Fibroblast of upper back skin (primary cell): ENCODE data around the gene LRRN4CL.
"Not testable (repeated sequence)": the region's sequence is repeated elsewhere in the genome, so short reads cannot be mapped to it uniquely, and the experiment has no call there.

Experiments used
- DNase-seq: peaks from one replicate; pipeline ENCODE4 v3.0.0-alpha.2; 2013

The LRRN4CL gene

DNA sequence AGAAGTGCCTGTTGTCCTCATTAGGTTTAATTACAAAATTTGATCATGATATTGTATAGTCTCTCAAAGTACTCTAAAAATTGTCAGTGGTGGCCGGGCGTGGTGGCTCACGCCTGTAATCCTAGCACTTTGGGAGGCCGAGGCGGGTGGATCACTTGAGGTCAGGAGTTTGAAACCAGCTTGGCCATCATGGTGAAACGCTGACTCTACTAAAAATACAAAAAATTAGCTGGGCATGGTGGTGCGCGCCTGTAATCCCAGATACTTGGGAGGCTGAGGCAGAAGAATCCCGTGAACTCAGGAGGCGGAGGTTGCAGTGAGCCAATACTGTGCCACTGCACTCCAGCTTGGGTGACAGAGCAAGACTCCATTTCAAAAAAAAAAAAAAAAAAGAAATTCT lies 13.9 kb downstream of the LRRN4CL start:
- DNase-seq: not testable (repeated sequence)

DNA sequence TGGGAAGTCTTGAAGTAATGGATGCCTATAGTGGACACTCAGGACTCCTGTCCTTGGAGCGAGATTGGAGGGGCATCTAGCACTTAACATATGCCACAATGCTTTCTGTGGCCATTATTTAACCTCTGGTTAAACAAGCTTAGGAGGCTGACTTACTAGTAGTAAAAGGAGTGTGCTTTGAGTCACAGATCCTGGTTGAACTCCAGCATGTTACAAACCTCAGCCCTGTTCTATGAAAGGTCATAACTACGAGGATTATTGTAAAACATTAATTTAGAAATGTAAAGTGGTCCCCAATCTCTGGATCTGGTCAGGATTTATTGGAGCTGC lies 16.2 kb downstream of the LRRN4CL start:
- DNase-seq: no peak

DNA sequence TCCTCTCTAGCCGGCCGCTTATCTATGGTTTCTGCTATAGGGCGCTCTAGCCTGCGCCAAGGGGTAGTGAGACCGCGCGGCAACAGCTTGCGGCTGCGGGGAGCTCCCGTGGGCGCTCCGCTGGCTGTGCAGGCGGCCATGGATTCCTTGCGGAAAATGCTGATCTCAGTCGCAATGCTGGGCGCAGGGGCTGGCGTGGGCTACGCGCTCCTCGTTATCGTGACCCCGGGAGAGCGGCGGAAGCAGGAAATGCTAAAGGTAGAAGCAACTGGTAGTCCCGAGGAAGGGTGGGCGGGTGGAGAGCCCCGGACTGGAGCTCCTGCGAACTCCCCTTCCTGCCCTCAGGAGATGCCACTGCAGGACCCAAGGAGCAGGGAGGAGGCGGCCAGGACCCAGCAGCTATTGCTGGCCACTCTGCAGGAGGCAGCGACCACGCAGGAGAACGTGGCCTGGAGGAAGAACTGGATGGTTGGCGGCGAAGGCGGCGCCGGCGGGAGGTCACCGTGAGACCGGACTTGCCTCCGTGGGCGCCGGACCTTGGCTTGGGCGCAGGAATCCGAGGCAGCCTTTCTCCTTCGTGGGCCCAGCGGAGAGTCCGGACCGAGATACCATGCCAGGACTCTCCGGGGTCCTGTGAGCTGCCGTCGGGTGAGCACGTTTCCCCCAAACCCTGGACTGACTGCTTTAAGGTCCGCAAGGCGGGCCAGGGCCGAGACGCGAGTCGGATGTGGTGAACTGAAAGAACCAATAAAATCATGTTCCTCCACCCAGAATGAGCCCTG lies 17.5 kb downstream of the LRRN4CL start, which contains the start of the genes LBHD1 and UQCC3:
Gene LBHD1 (minus strand): TSS at position 660 of the 782 bp plus-strand sequence. CDS start 2,236 bp downstream, outside the sequence.
Gene UQCC3 (plus strand): TSS at position 66 of the 782 bp plus-strand sequence. CDS start 73 bp downstream, at position 139.
- peak; percentile 85 for DNase-seq

DNA sequence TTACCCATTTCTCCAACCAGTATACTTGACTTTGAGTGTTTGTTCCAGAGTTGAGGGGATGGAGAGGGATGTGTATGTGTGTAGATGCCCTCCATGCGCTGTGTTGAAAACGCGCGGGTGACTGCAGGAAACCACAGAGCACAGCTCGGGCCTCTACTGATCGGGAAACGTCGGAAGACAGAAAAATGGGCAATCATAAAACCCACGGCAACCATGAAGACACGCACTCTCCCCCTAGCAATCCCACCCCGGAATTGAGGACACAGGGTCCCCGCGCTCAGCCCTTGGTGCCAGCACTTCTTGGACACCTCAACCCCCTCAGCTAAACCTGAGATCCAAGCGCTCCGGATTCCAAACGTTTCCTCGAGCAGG lies 18.1 kb downstream of the LRRN4CL start:
- no peak for DNase-seq

DNA sequence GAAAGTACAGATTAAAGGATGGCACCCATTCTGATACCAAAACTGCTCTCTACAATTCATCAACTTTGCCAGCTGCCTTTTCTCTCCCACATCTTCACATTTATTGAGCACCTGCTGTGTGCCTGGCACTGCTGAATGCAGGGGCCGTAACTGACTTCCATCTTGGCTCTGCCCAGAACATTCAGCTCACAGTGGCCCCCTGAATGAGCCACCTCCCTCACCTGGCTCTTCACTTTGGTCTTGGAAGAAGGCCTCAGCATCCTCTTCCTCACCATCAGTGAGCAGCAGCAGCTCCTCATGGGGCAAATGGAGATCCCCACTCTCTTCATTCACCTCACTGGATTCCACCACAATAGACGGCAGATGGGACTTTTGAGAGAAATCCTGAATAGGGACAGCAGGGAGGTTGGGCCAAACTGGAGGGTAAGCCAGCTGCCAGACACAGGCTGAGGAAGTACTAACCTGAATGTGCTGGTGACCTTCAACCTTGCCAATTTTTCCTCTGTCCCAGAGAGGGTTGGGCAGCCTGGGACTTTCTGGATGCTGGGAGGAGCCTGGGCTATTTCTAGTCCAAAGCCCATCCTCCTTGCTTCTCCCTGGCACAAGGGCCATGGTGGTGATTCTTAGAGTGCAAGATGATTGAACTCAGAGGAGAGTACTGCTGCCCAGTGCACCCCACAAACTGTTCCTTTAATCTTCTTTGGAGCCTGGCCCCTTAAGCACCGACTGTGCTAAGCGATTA lies 19.7 kb downstream of the LRRN4CL start:
- DNase-seq: no peak

DNA sequence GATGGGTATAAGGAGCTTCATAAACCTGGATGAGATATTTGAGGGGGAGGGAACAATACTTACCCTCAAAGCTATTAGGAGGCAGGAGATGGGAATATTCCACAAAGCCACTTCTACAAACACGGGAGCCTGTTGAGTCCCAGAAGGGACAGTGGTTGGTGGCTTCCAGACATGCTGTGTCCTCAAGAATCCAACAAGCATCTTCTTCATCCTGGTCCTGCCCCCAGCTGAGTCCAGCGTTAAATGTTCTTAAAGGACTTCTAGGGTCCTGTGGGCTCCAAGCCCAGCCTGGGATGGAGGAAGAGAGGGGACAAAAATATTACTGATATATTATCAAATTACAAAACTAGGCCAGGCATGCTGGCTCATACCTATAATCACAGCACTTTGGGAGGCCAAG lies 21.9 kb downstream of the LRRN4CL start:
- no peak for DNase-seq

DNA sequence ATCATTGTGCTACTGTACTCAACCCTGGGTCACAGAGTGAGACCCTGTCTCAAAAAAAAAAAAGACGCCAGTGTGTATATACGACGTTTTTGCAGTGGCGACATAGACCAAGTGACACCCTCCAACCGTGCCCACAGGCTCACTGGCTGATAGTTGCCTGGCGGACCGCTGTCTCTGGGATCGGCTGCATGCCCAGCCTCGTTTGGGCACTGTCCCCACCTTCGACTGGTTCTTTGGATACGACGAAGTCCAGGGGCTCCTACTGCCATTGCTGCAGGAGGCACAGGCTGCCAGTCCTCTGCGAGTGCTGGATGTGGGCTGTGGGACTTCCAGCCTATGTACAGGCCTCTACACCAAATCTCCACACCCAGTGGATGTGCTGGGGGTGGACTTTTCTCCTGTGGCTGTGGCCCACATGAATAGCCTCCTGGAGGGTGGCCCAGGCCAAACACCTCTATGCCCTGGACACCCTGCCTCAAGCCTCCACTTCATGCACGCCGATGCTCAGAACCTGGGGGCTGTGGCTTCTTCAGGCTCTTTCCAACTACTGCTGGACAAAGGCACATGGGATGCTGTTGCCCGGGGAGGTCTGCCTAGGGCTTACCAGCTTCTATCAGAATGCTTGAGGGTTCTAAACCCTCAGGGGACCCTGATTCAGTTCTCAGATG lies 22.9 kb downstream of the LRRN4CL start:
- no peak for DNase-seq

DNA sequence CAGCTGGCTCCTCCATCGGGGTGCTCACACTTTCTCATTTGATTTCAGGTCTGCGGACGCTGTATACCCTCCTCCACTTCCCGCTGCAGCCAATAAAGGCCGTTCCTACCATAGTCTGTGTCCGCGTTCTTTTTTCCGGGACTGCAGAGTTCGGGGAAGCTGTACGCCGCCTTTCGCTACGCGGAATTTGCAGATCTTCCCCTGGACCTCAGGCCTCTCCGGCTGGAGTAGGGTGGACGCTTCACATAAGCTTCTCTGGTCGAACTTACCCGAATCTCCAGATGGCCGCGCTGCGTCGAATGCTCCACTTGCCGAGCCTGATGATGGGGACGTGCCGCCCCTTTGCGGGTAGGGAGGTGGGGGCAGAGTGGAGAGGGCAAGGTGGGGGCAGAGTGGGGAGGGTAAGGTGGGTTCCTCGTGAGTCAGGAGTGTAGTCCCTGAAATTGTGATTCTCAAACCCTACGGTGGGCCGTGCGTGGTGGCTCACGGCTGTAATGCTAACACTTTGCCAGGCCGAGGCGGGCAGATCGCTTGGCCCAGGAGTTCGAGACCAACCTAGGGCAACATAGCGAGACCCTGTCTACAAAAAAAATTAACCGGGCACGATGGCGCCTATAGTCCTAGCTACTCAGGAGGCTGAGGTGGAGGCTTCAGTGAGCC lies 23.6 kb downstream of the LRRN4CL start:
- DNase-seq: peak; percentile 42

DNA sequence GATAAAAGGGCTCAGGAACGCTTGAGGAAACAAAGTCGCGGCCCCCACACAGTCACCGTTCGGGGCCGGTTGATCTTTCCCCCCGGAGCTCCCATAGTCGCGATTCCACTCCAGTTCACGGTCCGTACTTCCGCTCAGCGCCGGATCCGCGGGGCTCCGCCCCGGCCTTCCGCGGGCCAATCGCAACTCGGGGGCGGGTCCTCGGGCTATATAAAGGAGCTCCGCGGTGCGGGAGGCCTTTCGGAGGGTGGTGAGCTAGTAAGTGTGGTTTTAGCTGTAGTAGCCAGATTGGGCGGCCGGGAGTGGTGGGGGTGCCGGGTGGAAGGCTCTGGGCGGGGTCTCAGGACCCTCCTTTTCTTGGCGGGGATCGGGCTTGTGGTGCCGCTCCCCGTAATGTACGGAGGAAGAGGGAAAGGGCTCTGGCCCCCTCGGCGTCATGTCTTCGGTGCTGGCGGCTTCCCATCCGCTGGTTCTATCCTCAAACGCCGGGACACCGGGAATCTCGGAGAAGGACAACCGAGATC lies 24.2 kb downstream of the LRRN4CL start, which contains the start of the genes C11orf98 and CSKMT:
Gene C11orf98 (minus strand): TSS at position 136 of the 524 bp plus-strand sequence. CDS start 41 bp downstream, at position 95.
Gene CSKMT (plus strand): TSS at position 238 of the 524 bp plus-strand sequence. CDS start 568 bp downstream, outside the sequence.
- DNase-seq: peak; percentile 94

DNA sequence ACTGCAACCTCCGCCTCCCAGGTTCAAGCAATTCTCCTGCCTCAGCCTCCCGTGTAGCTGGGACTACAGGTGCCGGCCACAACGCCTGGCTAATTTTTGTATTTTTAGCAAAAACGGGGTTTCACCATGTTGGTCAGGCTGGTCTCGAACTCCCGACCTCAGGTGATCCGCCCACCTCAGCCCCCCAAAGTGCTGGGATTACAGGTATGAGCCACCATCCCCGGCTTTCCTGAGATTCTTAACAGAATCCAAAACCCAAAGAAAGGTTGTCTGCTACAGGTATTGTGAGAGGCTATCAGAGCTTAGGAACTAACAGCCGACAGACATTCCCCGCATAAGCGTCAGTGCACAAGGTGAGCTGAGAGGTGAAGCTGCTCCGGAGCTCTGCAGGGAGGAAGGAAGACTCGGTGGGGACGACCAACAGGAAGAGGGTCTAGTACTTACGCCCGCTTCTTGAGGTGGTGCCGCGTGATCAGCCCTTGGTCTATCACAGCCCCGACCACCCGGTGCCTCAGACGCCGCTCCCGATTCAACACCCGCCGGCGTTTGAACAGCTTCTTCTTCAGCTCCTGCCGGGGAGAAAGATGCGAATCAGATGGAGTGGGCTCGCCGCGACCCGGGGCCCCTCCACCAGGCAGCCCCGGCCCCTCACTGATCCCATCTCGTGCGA lies 24.8 kb downstream of the LRRN4CL start:
- peak; percentile 35 for DNase-seq

DNA sequence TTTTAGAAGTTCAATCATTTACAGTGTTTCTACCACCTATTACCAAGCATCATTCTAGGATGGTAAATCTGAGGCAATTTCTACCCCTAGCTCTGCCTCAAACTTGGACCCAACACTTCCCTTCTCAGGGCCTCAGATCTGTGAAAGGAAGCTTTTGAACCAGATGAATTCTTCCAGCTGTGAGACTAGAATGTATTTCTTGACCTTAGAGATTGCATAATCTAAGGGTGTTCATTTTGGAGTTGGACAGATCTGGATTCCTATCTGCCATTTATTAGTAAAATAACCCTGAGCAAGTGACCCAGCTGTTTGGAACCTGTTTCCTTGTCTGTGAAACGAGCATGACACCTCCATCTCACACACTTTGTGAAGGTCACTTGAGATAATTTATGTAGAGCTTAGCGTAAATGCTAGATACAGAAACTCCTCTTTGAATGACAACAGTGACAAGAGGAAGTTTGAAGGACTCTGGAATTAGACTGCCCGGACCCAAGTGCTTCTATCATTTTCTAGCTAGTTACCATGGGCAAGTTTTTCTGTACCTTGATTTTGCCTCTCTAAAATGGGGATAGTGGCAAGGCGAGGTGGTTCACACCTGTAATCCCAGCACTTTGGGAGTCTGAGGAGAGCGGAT lies 32.4 kb downstream of the LRRN4CL start:
- no peak for DNase-seq

DNA sequence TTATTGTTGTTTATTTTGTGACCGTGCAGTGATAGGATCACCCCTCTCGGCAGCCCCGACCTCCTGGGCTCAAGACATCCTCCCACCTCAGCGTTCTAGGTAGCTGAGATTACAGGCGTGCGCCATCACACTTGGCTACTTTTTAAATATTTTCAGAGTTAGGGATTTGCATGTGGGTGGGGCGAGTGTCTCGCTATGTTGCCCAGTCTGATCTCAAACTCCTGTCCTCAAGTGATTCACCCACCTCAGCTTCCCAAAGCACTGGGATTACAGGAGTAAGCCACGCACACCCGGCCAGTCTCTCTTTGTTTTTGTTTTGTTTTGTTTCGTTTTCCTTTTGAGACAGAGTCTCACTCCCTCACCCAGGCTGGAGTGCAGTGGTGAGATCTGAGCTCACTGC lies 35.0 kb downstream of the LRRN4CL start:
- DNase-seq: no peak

DNA sequence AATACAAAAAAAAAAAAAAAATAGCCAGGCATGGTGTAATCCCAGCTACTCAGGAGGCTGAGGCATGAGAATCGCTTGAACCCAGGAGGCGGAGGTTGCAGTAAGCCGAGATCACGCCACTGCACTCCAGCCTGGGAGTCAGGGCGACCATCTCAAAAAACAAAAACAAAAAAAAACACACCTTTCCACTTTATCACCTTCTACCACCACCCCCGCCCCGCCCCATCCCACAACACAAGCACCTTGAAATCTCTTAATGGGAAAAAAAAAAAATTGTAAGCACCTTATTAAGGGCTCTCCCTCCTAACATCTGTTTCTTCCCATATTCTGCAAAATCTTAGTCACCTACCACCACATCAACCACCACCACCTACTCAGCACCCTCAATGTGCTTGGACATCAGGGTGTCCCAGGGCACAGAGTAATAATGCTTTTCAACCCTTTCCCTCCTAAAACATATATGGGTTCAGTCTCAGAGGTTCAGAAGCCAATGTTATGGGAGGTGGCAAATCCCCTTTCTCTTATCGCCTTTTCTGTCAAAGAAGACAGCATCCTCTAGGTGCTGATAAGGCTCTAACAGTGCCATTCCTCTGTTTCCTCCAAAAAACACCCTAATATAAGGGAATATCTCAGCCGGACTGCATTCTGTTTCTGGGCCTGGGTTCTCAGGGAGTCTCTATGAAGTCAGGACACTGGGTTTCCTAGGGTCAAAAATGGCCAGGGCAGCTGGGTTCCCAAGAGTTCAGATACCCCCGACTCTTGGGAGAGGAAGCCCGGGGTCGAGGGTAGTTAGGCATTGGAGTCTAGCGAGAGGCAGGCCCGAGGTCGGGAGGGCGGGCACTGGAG lies 36.9 kb downstream of the LRRN4CL start:
- DNase-seq: no peak

DNA sequence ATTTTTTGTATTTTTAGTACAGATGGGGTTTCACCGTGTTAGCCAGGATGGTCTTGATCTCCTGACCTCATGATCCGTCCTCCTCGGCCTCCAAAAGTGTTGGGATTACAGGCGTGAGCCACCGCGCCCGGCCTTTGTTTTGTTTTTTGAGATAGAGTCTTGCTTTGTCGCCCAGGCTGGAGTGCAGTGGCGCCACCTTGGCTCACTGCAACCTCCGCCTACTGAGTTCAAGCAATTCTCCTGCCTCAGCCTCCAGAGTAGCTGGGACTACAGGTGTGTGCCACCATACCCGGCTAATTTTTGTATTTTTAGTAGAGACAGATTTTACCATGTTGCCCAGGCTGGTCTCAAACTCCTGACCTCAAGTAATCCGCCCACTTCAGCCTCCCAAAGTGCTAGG lies 39.0 kb downstream of the LRRN4CL start:
- not testable (repeated sequence) for DNase-seq

DNA sequence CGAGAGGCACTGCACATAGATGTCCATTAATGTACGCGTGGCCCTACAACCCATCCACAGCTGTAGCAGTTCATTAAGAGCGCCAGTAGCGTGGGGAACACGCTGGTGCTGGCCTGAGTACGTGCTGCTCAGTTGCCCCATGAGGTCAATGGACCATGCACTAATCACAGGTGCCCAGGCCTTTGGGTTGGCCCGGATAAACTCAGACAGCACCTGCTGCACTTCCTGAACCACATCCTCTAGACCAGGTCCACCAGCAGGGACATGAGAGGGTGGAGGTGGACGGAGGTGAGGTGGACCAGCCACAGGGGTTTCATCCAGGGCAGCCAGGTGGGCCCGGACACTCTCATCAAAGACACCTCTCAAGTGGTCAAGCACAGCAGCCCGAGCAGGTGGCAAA lies 39.8 kb downstream of the LRRN4CL start:
- DNase-seq: no peak

DNA sequence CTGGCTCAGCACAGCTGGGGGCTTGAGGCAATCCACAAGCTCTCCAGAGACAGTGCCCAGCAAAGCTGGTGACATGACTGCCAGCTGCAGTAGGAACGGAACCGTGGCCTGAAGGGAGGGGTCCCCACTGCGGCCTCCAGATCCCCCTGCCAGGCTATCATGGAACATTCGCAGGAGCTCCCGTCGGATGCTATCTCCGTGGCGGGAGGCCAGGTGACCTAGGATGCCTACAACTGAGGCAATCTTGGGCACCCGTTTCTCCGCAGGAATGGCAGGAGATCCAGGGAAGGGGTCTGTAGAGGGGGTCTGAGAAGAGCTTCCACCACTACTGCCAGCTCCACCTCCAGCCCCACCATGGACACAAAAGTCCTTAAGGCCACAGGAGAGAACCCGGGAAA lies 40.4 kb downstream of the LRRN4CL start:
- DNase-seq: no peak

DNA sequence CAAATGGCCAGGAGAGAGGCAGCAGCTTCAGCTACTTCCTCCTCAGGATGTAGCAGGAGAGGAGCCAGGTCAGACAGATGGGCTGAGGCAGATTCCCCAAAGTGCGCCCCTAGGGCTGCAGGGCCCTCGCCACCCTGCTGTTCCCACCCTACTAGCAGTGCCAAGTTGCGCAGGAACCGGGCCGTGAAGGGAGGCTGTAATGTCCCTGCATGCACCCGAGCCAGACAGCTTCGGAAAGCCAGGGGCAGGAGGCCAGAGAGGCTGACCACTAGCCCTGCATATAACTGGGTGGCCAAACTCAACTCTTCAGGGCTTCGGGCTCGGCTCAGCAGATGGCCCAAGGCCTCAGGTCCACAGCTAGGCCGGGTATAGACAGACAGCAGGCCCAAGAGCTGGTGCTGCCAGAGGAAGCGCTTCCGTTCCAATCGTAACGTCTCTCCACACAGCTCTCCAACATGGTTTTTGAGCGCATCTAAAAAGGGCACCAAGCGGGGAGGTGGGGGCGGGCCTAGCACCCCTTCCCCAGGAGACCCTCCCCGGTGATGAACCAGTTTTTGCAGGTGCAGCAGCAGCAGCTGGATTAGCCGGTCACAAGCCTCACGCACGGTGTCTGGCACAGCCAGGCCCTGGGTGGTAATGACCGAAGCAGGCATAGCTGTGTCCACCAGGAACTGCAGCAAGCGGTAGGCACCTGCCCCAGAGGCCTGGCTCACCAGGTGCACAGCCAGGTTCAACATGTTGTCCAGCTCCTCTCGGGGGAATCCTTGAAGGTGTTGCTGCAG lies 41.0 kb downstream of the LRRN4CL start:
- no peak for DNase-seq

DNA sequence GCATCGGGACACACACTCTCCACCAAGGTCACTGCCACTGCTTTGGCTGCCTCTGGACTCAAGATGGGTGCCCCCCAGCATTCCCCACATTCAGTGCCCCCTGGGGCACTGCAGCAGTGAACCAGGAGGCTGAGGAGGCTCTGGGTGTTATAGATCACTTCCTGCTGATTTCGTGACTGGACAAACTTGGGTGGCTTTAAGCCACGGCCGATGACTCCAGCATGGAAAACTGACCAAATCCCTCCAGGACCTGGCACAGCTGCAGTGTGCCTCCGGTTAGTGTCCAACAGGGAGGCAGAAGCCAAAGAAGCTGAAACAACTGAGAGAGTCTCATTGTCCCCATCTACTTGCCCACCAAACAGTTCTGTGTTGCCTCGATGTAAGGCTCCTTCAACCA lies 41.7 kb downstream of the LRRN4CL start:
- no peak for DNase-seq

DNA sequence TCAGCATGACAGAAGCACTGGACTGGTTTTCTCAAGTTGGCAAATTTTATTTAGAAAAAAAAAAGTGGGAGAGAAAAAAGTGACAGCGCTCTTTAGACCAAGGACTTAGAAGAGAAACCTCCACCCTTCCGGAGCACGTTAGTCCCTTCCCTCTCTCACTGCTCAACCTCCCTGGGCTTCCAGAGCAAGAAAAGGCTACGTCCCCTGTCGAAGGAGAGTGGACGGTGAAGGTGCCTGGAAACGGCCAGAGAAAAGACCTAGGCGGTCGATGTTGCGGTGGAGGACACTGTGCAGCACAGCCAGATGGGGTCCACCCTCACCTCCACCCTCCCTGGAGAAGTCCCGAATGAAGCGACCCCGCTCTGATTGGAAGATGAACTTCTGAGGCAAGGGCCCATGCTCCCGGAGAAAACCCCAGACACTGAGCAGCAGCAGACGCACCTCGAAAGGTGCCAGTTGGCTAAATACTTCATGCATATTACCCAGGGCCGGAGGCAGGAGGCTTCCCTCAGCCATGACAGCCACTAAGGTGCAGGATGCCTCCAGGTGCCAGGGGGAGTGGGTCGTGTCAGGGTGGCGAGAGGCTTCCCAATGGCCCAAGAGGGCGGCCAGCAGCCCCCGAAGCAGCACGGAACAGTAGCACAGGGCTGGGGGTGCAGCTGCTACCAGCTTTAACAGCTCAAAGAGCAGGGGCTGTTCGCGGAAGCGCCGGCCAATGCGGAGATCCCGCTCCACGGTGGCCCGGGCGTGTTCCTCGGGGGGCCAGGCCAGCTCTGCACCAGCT lies 42.3 kb downstream of the LRRN4CL start:
- no peak for DNase-seq
